ENCODE results near the gene GID4.

The GID4 gene

GRCh38 chr17:18017958-18018357, 21.2 kb upstream of the GID4 start:
- no peak for DNase-seq (ENCODE audit: low spot score)

- no peak for DNase-seq (ENCODE audit: low spot score)
Observed at GRCh38 chr17:18018411-18018921, 20.7 kb upstream of the GID4 start.

- DNase-seq (ENCODE audit: low spot score): no peak
Observed at GRCh38 chr17:18019838-18020154, 19.4 kb upstream of the GID4 start.

- no peak for DNase-seq (ENCODE audit: low spot score)
Observed at GRCh38 chr17:18020971-18021370, 18.2 kb upstream of the GID4 start.

GRCh38 chr17:18021372-18021771, 17.8 kb upstream of the GID4 start:
- DNase-seq (ENCODE audit: low spot score): no peak

GRCh38 chr17:18025241-18025944, 13.8 kb upstream of the GID4 start:
- no peak for DNase-seq (ENCODE audit: low spot score)

- DNase-seq (ENCODE audit: low spot score): no peak
Observed at GRCh38 chr17:18025945-18026776, 13.0 kb upstream of the GID4 start.

GRCh38 chr17:18027280-18027679, 11.9 kb upstream of the GID4 start:
- DNase-seq (ENCODE audit: low spot score): no peak

GRCh38 chr17:18028114-18028951, 10.9 kb upstream of the GID4 start:
- DNase-seq (ENCODE audit: low spot score): no peak

- no peak for DNase-seq (ENCODE audit: low spot score)
Observed at GRCh38 chr17:18028952-18029540, 10.2 kb upstream of the GID4 start.

- no peak for DNase-seq (ENCODE audit: low spot score)
Observed at GRCh38 chr17:18031955-18032354, 7.3 kb upstream of the GID4 start.

GRCh38 chr17:18033442-18034099, 5.6 kb upstream of the GID4 start:
- peak; percentile 80 for DNase-seq (ENCODE audit: low spot score)

GRCh38 chr17:18035704-18036103, 3.5 kb upstream of the GID4 start:
- no peak for DNase-seq (ENCODE audit: low spot score)

- peak; percentile 49 for DNase-seq (ENCODE audit: low spot score)
Observed at GRCh38 chr17:18037486-18037885, 1.7 kb upstream of the GID4 start.

GRCh38 chr17:18038149-18038850, 908 bp upstream of the GID4 start:
- peak; percentile 48 for DNase-seq (ENCODE audit: low spot score)

GRCh38 chr17:18039535-18040260, 490 bp downstream of the GID4 start:
- DNase-seq (ENCODE audit: low spot score): peak; percentile 66

GRCh38 chr17:18040261-18040858, 1.2 kb downstream of the GID4 start:
- no peak for DNase-seq (ENCODE audit: low spot score)

- no peak for DNase-seq (ENCODE audit: low spot score)
Observed at GRCh38 chr17:18041776-18042175, 2.6 kb downstream of the GID4 start.

- DNase-seq (ENCODE audit: low spot score): no peak
Observed at GRCh38 chr17:18042983-18043382, 3.8 kb downstream of the GID4 start.

- no peak for DNase-seq (ENCODE audit: low spot score)
Observed at GRCh38 chr17:18043491-18043890, 4.3 kb downstream of the GID4 start.

Measured in germinal center (tissue), 1 donor.